GM18868 (cell line): ENCODE results near the gene MORC1.
A peak's percentile ranks its signal among the peaks of the same experiment; 100 is the strongest.
"Not testable (repeated sequence)": the region's sequence is repeated elsewhere in the genome, so short reads cannot be mapped to it uniquely, and the experiment has no call there.

ENCODE experiments used
- ATAC-seq: cut with Tn5 transposase; IDR thresholded peaks from one replicate; pipeline ENCODE4 v1.9.1; 2021; ENCODE audit warnings: mild to moderate bottlenecking, moderate library complexity; ENCODE audit not compliant: unreplicated experiment

MORC1 gene

GRCh38 chr3:109112946-109113760 is 4.8 kb downstream of the MORC1 start:
- no peak for ATAC-seq

GRCh38 chr3:109109574-109109973 is 8.4 kb downstream of the MORC1 start:
- no peak for ATAC-seq

- peak; percentile 85 for ATAC-seq
Measured at GRCh38 chr3:109098079-109098644, 19.8 kb downstream of the MORC1 start.

GRCh38 chr3:109095166-109095565 is 22.8 kb downstream of the MORC1 start:
- no peak for ATAC-seq

GRCh38 chr3:109093561-109093960 is 24.4 kb downstream of the MORC1 start:
- no peak for ATAC-seq

GRCh38 chr3:109091846-109092245 is 26.1 kb downstream of the MORC1 start:
- ATAC-seq, result no peak

- ATAC-seq, result peak; percentile 60
Measured at GRCh38 chr3:109089265-109089664, 28.7 kb downstream of the MORC1 start.

- ATAC-seq, result peak; percentile 99
Measured at GRCh38 chr3:109081746-109082510, 36.0 kb downstream of the MORC1 start.

GRCh38 chr3:109080090-109080489 is 37.8 kb downstream of the MORC1 start:
- ATAC-seq, result not testable (repeated sequence)

- ATAC-seq, result no peak
Measured at GRCh38 chr3:109073116-109073515, 44.8 kb downstream of the MORC1 start.

GRCh38 chr3:109072194-109072593 is 45.7 kb downstream of the MORC1 start:
- peak; percentile 87 for ATAC-seq

- ATAC-seq, result peak; percentile 46
Measured at GRCh38 chr3:109071350-109072142, 46.4 kb downstream of the MORC1 start.

GRCh38 chr3:109070211-109070610 is 47.7 kb downstream of the MORC1 start:
- ATAC-seq, result no peak

GRCh38 chr3:109066864-109067263 is 51.1 kb downstream of the MORC1 start:
- ATAC-seq, result no peak

- peak; percentile 97 for ATAC-seq
Measured at GRCh38 chr3:109059264-109059663, 58.7 kb downstream of the MORC1 start.

GRCh38 chr3:109057616-109058015 is 60.3 kb downstream of the MORC1 start:
- no peak for ATAC-seq

GRCh38 chr3:109057056-109057455 is 60.9 kb downstream of the MORC1 start:
- ATAC-seq, result no peak

GRCh38 chr3:109050591-109051167 is 67.3 kb downstream of the MORC1 start:
- peak; percentile 78 for ATAC-seq

- ATAC-seq, result no peak
Measured at GRCh38 chr3:109047366-109047765, 70.6 kb downstream of the MORC1 start.

GRCh38 chr3:109045271-109046040 is 72.5 kb downstream of the MORC1 start:
- peak; percentile 42 for ATAC-seq
